Tibial nerve (tissue), 4 donors: ENCODE data around the gene CLN6.

Experiments
- CTCF ChIP-seq, 5 experiments: fragments of 200-600 bp in 3 of 5; fragments of 450-650 bp in 2 of 5; sonication (generic) in 3 of 5; IDR thresholded peaks; one replicate each; pipeline ENCODE4 v1.5.1; 2016 to 2019; ENCODE audit warnings: antibody characterized with exemption in 5 of 5, mild to moderate bottlenecking in 3 of 5, moderate library complexity in 2 of 5
- EP300 ChIP-seq, 2 donors: sonication (generic); formaldehyde crosslinking; IDR thresholded peaks; one replicate each; pipeline ENCODE4 v1.6.1; 2017; ENCODE audit warnings: antibody characterized with exemption in 2 of 2, mild to moderate bottlenecking in 1 of 2
- POLR2A ChIP-seq, 2 donors: fragments of 450-650 bp; IDR thresholded peaks; one replicate each; pipeline ENCODE4 v1.6.1; 2017; ENCODE audit warnings: antibody characterized with exemption in 2 of 2, mild to moderate bottlenecking in 2 of 2, moderate library complexity in 2 of 2

DNA sequence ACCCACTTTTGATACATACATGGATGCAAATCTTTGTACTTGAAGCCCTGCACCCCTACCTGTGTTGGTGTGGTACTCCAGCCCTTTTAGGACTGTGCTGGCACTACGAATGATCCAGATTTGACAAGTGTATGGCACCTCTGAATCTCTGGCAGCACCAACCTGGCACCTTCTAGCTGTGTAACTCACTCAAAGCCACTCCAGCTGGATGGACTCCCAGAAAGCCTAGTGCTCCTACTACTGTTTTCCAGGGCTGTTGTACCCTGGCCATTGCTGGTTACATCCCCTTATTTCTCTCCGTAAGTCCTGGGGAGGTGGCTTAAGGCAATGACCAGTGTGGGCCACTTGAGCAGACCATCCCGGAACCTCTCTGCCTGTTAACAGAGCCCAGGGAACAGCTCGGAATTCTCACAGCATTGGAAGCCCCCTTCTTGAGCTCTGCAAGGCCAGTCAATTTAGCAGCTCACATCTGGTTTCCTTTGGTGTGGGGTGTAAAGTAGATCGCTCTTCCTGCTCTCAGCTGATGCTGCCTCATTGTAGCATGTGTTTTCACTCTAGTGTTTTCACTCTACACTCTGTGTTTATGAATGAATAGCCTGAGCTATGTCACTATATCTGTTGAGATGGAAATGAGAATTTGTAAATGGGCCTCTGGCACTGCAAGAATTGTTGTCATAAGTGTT, 36.6 kb downstream of the CLN6 start:
- no peak for TF ChIP-seq CTCF (IDR thresholded peaks at IDR 0.05)
- TF ChIP-seq POLR2A (IDR thresholded peaks at IDR 0.05) = no peak
- no peak for TF ChIP-seq EP300 (IDR thresholded peaks at IDR 0.05)
